ENCODE measurements around the gene C5AR2. TPM values are rescaled to one million over a fixed set of nuclear protein-coding genes. Genes with fewer than 3 reads are reported as not detected.

Gene C5AR2
- total and polyA plus RNA-seq, 2 donors from 2014 or later, result 2.5 to 3.0 TPM

- H3K4me3 ChIP-seq (ENCODE audit: low read length in 3 of 3), result no peak overlapping the region
- H3K27ac ChIP-seq (ENCODE audit: low read depth in 2 of 2, low read length in 2 of 2), result no peak overlapping the region
- FAIRE-seq, result no peak
These were observed 8.6 kb upstream of the C5AR2 start for GRCh38 chr19:47323409-47323808.

GRCh38 chr19:47323872-47324271, 8.1 kb upstream of the C5AR2 start:
- Histone ChIP-seq H3K4me1 (ENCODE audit: control insufficient read depth in 2 of 3, insufficient read depth in 2 of 3, low read depth in 1 of 3, low read length in 3 of 3) (no peaks in the 10 kb centered on the region), H3K9ac (ENCODE audit: low read length in 3 of 3) (no peak overlapping the region), H3K27me3 (ENCODE audit: control insufficient read depth, insufficient read depth, low read length) (no peaks in the 10 kb centered on the region), H3K36me3 (ENCODE audit: control insufficient read depth in 2 of 3, insufficient read depth in 3 of 3, low read length in 3 of 3) (no peaks in the 10 kb centered on the region), H3K9me3 (ENCODE audit: control insufficient read depth in 2 of 3, insufficient read depth in 1 of 3, low read length in 3 of 3) (peaks cover 0 to 4% (median 0%) of the 10 kb centered on the region in 3 donors), H3K4me3 (ENCODE audit: low read length in 3 of 3) (no peak overlapping the region), H3K27ac (ENCODE audit: low read depth in 2 of 2, low read length in 2 of 2) (peak overlapping the region in 1 of 2 donors; percentile 72)
- DNase-seq, result no peak
- no peak for FAIRE-seq
- no peak for TF ChIP-seq CTCF (IDR thresholded peaks at IDR 0.05; ENCODE audit: borderline replicate concordance, extremely low read depth, insufficient read depth)
- intact Hi-C loops (cut with DNase I), result no loop called here

More at GRCh38 chr19:47323409-47323808, 8.6 kb upstream of the C5AR2 start:
- no peak for DNase-seq
- intact Hi-C loops (cut with DNase I), result no loop called here
- Histone ChIP-seq H3K9me3 (ENCODE audit: control insufficient read depth in 2 of 3, insufficient read depth in 1 of 3, low read length in 3 of 3) (peaks cover 0 to 4% (median 0%) of the 10 kb centered on the region in 3 donors), H3K36me3 (ENCODE audit: control insufficient read depth in 2 of 3, insufficient read depth in 3 of 3, low read length in 3 of 3) (no peaks in the 10 kb centered on the region), H3K27me3 (ENCODE audit: control insufficient read depth, insufficient read depth, low read length) (no peaks in the 10 kb centered on the region), H3K9ac (ENCODE audit: low read length in 3 of 3) (no peak overlapping the region), H3K4me1 (ENCODE audit: control insufficient read depth in 2 of 3, insufficient read depth in 2 of 3, low read depth in 1 of 3, low read length in 3 of 3) (no peaks in the 10 kb centered on the region)
- TF ChIP-seq CTCF (IDR thresholded peaks at IDR 0.05; ENCODE audit: borderline replicate concordance, extremely low read depth, insufficient read depth), result no peak

DNA sequence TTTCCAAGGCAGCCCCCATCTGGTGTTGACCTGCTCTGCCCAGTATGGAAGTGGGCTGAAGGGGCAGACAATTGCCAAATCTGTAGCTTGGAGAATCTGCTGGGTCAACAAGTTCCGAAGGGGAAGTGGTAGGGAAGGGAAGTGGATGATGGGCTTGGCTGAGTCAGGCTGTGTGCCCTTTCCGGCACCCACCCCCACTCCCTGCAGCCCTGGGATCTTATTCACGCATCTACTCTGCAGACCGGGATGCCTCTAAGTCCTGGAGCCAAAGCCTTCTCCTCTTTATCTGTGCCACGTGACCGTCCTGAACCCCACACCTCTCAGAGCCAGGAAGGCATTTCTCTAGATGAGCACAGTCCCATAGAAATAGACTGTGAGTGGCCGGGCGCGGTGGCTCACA, 7.5 kb upstream of the C5AR2 start:
- Histone ChIP-seq H3K4me1 (ENCODE audit: control insufficient read depth in 2 of 3, insufficient read depth in 2 of 3, low read depth in 1 of 3, low read length in 3 of 3) (no peaks in the 10 kb centered on the region), H3K36me3 (ENCODE audit: control insufficient read depth in 2 of 3, insufficient read depth in 3 of 3, low read length in 3 of 3) (no peaks in the 10 kb centered on the region), H3K4me3 (ENCODE audit: low read length in 3 of 3) (no peak overlapping the region), H3K9me3 (ENCODE audit: control insufficient read depth in 2 of 3, insufficient read depth in 1 of 3, low read length in 3 of 3) (peaks cover 0 to 4% (median 0%) of the 10 kb centered on the region in 3 donors), H3K27me3 (ENCODE audit: control insufficient read depth, insufficient read depth, low read length) (no peaks in the 10 kb centered on the region), H3K27ac (ENCODE audit: low read depth in 2 of 2, low read length in 2 of 2) (peak overlapping the region in 1 of 2 donors; percentile 72), H3K9ac (ENCODE audit: low read length in 3 of 3) (no peak overlapping the region)
- TF ChIP-seq CTCF (IDR thresholded peaks at IDR 0.05; ENCODE audit: borderline replicate concordance, extremely low read depth, insufficient read depth), result no peak
- FAIRE-seq (no peak), DNase-seq (no peak)
- intact Hi-C loops (cut with DNase I), result no loop called here

- FAIRE-seq (no peak), DNase-seq (peak in 2 of 5 donors; percentile 23 to 24)
- H3K27ac ChIP-seq (ENCODE audit: low read depth in 2 of 2, low read length in 2 of 2), result peak overlapping the region in 1 of 2 donors; percentile 9
- H3K4me1 ChIP-seq (ENCODE audit: control insufficient read depth in 2 of 3, insufficient read depth in 2 of 3, low read depth in 1 of 3, low read length in 3 of 3), result peaks cover 0 to 2% (median 0%) of the 10 kb centered on the region in 3 donors
- no peak overlapping the region for H3K9ac ChIP-seq (ENCODE audit: low read length in 3 of 3)
- H3K9me3 ChIP-seq (ENCODE audit: control insufficient read depth in 2 of 3, insufficient read depth in 1 of 3, low read length in 3 of 3), result no peaks in the 10 kb centered on the region
- H3K36me3 ChIP-seq (ENCODE audit: control insufficient read depth in 2 of 3, insufficient read depth in 3 of 3, low read length in 3 of 3), result no peaks in the 10 kb centered on the region
- intact Hi-C loops (cut with DNase I), result no loop called here
- H3K4me3 ChIP-seq (ENCODE audit: low read length in 3 of 3), result no peak overlapping the region
- no peaks in the 10 kb centered on the region for H3K27me3 ChIP-seq (ENCODE audit: control insufficient read depth, insufficient read depth, low read length)
- TF ChIP-seq CTCF (IDR thresholded peaks at IDR 0.05; ENCODE audit: borderline replicate concordance, extremely low read depth, insufficient read depth), result no peak
These were observed 1.5 kb upstream of the C5AR2 start for GRCh38 chr19:47330466-47330869.

All from kidney (tissue), 14 donors.